Measurements from ENCODE around the gene PCDHB11.
"Not testable (repeated sequence)": the region's sequence is repeated elsewhere in the genome, so short reads cannot be mapped to it uniquely, and the experiment has no call there.

The PCDHB11 gene

DNA sequence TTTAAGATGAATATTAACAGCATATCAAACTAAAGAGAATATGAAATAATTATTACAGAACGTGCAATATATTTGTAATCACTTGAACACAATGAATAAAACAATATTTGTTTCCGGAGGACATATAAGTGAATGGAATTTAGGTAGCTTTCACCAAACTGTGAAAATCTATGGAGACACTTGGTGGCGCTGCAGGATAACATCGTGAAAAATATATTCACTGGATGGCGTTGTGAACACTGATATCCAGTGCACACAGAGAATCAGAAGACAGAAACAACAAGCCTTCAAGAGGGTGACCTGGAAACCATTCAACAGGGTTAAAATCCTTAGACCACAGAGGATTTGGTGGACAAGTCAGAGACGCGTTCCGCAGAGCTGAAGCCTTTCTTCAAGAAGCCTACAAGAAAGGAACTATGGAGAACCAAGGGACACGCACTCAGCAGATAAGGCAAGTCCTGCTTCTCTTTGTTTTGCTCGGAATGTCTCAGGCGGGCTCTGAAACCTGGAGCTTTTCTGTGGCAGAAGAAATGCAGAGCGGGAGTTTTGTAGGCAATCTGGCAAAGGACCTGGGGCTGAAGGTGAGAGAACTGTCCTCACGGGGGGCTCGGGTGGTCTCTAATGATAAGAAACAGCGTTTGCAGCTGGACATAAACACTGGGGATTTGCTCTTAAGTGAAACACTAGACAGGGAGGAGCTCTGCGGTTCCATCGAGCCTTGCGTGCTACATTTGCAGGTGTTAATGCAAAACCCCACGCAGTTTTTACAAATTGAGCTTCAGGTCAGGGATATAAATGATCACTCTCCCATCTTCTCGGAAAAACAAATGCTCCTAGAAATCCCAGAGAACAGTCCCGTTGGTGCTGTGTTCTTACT is at the start of gene PCDHB11:
Gene PCDHB11 (plus strand): TSS at position 269 of the 877 bp plus-strand sequence. CDS start 148 bp downstream, at position 417.
- in situ Hi-C loops (cut with MboI; ENCODE audit: low pct_unique_long_range_greater_than_20kb, low sequenced_read_pairs) = loop anchor here (25.0 kb wide), 1 partner anchor 363 kb away; no protein-coding TSS in a partner anchor
- DNase-seq = peak; percentile 52

DNA sequence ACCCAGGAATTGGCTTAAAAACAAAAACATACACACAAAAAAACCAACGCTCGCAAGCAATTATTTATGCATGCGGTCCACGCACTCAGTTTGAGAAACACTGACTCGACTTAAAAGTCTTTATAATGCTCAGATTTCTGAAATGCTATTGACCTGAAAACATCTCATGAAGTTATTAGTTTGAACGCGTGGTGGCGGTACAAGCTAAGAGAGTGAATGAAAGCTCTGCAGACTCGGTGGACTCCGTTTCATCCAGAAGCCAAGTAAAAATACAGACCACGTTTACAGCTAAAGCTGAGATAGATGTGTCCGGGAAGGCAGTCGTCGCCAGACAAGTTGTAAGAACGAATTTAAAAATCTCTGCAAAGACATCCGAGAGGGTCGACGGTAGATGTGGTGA is 49.6 kb upstream of the PCDHB11 start, which contains the start of gene PCDHB6:
Gene PCDHB6 (plus strand): TSS at position 246 of the 400 bp plus-strand sequence. CDS start 201 bp downstream, outside the sequence.
- in situ Hi-C loops (cut with MboI; ENCODE audit: low pct_unique_long_range_greater_than_20kb, low sequenced_read_pairs) = no loop called here
- DNase-seq = peak; percentile 22

DNA sequence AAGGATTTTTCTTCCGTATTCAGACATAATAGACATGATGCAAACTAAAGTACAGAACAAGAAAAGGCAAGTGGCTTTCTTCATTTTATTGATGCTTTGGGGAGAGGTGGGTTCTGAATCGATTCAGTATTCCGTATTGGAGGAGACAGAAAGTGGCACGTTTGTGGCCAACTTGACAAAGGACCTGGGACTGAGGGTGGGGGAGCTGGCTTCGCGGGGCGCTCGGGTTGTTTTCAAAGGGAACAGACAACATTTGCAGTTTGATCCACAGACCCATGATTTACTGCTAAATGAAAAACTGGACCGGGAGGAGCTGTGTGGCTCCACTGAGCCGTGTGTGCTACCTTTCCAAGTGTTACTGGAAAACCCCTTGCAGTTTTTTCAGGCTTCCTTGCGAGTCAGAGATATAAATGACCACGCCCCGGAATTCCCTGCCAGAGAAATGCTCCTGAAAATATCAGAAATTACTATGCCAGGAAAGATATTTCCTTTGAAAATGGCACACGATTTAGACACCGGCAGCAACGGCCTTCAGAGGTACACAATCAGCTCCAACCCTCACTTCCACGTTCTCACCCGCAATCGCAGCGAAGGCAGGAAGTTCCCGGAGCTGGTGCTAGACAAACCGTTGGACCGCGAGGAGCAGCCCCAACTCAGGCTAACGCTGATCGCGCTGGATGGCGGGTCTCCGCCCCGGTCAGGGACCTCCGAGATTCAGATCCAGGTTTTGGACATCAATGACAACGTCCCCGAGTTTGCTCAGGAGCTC is 49.0 kb upstream of the PCDHB11 start:
- no peak for DNase-seq
- in situ Hi-C loops (cut with MboI; ENCODE audit: low pct_unique_long_range_greater_than_20kb, low sequenced_read_pairs) = no loop called here

DNA sequence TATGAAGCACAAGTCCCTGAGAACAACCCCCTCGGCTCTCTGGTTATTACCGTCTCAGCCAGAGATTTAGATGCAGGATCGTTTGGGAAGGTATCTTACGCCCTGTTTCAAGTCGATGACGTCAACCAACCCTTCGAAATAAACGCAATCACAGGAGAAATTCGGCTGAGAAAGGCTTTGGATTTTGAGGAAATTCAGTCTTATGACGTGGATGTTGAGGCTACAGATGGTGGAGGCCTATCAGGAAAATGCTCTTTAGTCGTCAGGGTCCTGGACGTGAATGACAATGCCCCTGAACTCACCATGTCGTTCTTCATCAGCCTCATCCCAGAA is 48.5 kb upstream of the PCDHB11 start:
- in situ Hi-C loops (cut with MboI; ENCODE audit: low pct_unique_long_range_greater_than_20kb, low sequenced_read_pairs) = no loop called here
- no peak for DNase-seq

DNA sequence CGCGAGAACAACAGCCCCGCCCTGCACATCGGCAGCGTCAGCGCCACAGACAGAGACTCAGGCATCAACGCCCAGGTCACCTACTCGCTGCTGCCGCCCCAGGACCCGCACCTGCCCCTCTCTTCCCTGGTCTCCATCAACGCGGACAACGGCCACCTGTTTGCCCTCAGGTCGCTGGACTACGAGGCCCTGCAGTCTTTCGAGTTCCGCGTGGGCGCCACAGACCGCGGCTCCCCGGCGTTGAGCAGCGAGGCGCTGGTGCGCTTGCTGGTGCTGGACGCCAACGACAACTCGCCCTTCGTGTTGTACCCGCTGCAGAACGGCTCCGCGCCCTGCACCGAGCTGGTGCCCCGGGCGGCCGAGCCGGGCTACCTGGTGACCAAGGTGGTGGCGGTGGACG is 47.8 kb upstream of the PCDHB11 start:
- DNase-seq; in situ Hi-C loops (cut with MboI; ENCODE audit: low pct_unique_long_range_greater_than_20kb, low sequenced_read_pairs): not testable (repeated sequence)

DNA sequence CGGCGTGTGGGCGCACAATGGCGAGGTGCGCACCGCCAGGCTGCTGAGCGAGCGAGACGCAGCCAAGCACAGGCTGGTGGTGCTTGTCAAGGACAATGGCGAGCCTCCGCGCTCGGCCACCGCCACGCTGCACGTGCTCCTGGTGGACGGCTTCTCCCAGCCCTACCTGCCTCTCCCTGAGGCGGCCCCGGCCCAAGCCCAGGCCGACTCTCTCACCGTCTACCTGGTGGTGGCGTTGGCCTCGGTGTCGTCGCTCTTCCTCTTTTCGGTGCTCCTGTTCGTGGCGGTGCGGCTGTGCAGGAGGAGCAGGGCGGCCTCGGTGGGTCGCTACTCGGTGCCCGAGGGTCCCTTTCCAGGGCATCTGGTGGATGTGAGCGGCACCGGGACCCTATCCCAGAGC is 47.3 kb upstream of the PCDHB11 start:
- in situ Hi-C loops (cut with MboI; ENCODE audit: low pct_unique_long_range_greater_than_20kb, low sequenced_read_pairs); DNase-seq: not testable (repeated sequence)

DNA sequence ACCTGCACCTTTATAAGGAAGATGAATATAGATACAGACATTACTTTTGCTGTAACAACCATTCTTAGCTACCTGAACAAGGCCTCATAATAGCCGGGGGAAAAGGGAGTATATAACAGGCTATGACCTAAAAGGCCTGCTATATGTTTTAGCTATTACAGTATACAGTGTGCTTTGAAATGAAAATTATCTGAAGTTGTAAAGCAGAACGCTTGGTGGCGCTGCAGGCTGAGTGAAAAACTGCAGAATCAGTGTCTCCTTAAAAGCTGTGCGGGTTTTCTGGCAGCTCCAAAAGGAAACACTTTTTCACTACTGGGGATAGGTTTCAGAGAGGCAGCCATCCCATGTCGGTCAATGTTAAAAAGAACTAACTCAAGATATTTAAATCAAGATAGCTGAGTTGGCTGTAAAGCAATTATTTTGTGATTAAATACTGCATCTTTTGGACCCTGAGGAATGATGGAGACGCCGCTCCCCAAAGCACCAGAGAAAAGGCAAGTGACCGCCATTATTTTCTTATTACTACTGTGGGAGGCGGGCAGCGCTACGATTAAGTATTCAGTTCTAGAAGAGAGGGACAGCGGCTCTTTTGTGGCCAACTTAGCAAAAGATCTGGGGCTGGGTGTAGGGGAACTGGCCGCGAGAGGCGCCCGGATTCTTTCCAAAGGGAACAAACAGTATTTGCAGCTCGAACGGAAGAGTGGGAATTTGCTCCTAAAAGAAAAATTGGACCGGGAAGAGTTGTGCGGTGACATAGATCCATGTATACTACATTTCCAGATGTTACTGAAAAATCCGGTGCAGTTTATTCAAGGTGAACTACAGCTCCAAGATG is 43.7 kb upstream of the PCDHB11 start:
- in situ Hi-C loops (cut with MboI; ENCODE audit: low pct_unique_long_range_greater_than_20kb, low sequenced_read_pairs) = no loop called here
- DNase-seq = no peak

DNA sequence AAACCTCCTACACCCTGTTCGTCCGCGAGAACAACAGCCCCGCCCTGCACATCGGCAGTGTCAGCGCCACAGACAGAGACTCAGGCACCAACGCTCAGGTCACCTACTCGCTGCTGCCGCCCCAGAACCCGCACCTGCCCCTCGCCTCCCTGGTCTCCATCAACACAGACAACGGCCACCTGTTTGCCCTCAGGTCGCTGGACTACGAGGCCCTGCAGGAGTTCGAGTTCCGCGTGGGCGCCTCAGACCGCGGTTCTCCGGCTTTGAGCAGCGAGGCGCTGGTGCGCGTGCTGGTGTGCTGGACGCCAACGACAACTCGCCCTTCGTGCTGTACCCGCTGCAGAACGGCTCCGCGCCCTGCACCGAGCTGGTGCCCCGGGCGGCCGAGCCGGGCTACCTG is 42.1 kb upstream of the PCDHB11 start:
- in situ Hi-C loops (cut with MboI; ENCODE audit: low pct_unique_long_range_greater_than_20kb, low sequenced_read_pairs); DNase-seq: not testable (repeated sequence)

DNA sequence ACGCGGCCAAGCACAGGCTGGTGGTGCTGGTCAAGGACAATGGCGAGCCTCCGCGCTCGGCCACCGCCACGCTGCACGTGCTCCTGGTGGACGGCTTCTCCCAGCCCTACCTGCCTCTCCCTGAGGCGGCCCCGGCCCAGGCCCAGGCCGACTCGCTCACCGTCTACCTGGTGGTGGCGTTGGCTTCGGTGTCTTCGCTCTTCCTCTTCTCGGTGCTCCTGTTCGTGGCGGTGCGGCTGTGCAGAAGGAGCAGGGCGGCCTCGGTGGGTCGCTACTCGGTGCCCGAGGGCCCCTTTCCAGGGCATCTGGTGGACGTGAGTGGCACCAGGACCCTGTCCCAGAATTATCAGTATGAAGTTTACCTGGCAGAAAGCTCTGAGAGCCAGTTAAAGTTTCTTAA is 41.5 kb upstream of the PCDHB11 start:
- in situ Hi-C loops (cut with MboI; ENCODE audit: low pct_unique_long_range_greater_than_20kb, low sequenced_read_pairs); DNase-seq: not testable (repeated sequence)

DNA sequence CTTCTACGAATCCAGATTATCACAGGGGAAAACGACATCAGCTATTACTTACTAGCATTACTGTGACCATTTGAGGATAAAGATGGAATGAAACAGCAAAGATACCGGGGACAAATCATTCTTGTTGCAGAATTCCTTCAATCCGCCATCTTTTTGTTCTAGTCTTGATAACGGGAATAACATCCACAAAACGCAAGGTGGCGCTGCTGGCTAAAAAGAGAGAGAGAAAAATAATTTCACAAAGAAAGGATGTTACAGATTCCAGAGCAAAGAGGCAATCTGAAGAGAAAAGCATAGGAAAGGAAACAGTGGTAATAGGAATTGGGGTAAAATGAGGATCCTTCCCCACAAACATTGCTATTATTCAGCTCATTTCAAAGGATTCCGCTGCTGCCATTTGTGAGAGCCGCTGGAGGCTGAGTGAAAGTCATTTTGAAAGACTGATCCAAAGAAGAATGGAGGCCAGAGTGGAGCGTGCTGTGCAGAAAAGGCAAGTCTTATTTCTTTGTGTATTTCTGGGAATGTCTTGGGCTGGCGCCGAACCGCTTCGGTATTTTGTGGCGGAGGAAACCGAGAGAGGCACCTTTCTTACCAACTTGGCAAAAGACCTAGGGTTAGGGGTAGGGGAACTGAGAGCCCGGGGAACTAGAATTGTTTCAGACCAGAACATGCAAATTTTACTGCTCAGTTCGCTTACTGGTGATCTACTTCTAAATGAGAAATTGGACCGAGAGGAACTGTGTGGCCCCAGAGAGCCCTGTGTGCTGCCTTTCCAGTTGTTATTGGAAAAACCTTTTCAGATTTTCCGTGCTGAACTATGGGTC is 26.8 kb upstream of the PCDHB11 start, which contains the start of gene PCDHB7:
Gene PCDHB7 (plus strand): TSS at position 264 of the 824 bp plus-strand sequence. CDS start 192 bp downstream, at position 456.
- peak; percentile 26 for DNase-seq
- in situ Hi-C loops (cut with MboI; ENCODE audit: low pct_unique_long_range_greater_than_20kb, low sequenced_read_pairs) = no loop called here

DNA sequence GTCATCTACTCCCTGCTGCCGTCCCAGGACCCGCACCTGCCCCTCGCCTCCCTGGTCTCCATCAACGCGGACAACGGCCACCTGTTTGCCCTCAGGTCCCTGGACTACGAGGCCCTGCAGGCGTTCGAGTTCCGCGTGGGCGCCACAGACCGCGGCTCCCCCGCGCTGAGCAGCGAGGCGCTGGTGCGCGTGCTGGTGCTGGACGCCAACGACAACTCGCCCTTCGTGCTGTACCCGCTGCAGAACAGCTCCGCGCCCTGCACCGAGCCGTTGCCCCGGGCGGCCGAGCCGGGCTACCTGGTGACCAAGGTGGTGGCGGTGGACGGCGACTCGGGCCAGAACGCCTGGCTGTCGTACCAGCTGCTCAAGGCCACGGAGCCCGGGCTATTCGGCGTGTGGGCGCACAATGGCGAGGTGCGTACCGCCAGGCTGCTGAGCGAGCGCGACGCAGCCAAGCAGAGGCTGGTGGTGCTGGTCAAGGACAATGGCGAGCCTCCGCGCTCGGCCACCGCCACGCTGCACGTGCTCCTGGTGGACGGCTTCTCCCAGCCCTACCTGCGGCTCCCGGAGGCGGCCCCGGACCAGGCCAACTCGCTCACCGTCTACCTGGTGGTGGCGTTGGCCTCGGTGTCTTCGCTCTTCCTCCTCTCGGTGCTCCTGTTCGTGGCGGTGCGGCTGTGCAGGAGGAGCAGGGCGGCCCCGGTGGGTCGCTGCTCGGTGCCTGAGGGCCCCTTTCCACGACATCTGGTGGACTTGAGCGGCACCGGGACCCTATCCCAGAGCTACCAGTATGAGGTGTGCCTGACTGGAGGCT is 24.9 kb upstream of the PCDHB11 start:
- in situ Hi-C loops (cut with MboI; ENCODE audit: low pct_unique_long_range_greater_than_20kb, low sequenced_read_pairs); DNase-seq: not testable (repeated sequence)

DNA sequence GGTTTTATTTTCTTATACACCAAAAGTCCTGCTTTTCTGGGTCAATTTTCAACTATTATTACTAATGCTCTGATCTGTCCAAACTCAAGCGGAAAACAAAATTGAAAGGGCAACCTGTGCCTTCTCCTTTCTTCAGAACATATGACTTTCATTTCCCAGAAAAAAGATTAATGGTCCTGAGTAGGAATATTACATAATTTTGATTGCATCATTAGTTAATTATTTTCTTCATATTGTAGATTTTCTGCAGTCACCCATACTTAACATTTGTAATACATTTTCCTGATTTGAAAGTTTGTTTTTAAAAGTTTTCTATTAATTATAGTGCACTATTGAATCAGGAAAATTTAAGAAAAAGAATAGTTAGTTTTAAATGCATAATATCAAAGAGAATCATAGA is 23.5 kb upstream of the PCDHB11 start:
- in situ Hi-C loops (cut with MboI; ENCODE audit: low pct_unique_long_range_greater_than_20kb, low sequenced_read_pairs) = no loop called here
- DNase-seq = no peak

DNA sequence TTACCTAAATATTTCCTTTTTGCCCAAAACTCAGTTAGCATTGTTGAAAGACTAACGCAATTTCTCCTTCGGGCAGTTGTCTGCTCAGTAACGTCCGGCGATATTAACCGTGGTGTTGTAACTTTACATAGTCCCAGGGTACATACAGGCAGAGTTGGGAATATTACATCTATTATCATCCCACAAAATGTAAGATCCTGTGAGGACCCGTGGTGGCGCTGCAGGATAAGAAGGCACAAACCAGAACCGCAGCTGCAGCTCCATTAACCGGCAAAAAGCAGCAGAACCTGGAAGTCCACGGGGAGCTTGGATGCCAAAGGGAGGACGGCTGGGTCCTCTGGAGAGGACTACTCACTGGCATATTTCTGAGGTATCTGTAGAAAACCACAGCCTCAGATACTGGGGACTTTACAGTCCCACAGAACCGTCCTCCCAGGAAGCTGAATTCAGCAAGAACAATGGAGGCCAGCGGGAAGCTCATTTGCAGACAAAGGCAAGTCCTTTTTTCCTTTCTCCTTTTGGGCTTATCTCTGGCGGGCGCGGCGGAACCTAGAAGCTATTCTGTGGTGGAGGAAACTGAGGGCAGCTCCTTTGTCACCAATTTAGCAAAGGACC is 21.7 kb upstream of the PCDHB11 start, which contains the start of gene PCDHB8:
Gene PCDHB8 (plus strand): TSS at position 214 of the 615 bp plus-strand sequence. CDS start 245 bp downstream, at position 459.
- DNase-seq = peak; percentile 74
- in situ Hi-C loops (cut with MboI; ENCODE audit: low pct_unique_long_range_greater_than_20kb, low sequenced_read_pairs) = not testable (repeated sequence)

DNA sequence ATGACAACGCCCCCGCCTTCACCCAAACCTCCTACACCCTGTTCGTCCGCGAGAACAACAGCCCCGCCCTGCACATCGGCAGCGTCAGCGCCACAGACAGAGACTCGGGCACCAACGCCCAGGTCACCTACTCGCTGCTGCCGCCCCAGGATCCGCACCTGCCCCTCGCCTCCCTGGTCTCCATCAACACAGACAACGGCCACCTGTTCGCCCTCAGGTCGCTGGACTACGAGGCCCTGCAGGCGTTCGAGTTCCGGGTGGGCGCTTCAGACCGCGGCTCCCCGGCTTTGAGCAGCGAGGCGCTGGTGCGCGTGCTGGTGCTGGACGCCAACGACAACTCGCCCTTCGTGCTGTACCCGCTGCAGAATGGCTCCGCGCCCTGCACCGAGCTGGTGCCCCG is 20.1 kb upstream of the PCDHB11 start:
- in situ Hi-C loops (cut with MboI; ENCODE audit: low pct_unique_long_range_greater_than_20kb, low sequenced_read_pairs); DNase-seq: not testable (repeated sequence)

DNA sequence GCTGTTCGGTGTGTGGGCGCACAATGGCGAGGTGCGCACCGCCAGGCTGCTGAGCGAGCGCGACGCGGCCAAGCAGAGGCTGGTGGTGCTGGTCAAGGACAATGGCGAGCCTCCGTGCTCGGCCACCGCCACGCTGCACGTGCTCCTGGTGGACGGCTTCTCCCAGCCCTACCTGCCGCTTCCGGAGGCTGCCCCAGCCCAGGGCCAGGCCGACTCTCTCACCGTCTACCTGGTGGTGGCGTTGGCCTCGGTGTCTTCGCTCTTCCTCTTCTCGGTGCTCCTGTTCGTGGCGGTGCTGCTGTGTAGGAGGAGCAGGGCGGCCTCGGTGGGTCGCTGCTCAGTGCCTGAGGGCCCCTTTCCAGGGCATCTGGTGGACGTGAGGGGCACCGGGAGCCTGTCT is 19.6 kb upstream of the PCDHB11 start:
- DNase-seq; in situ Hi-C loops (cut with MboI; ENCODE audit: low pct_unique_long_range_greater_than_20kb, low sequenced_read_pairs): not testable (repeated sequence)

DNA sequence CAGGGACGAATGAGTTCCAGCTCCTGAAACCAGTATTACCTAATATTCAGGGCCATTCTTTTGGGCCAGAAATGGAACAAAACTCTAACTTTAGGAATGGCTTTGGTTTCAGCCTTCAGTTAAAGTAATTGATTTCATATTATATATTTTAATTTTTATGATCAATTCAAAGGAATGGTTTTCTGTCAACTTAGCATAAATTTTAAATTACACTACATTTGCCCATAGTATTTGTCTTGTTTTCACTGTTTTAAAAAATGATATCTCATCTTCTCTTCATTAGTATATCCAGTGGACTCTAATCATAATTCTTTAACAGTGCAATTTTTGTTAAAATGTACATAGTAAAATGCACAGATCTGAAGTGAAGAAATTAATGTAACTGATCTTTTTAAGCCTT is 19.1 kb upstream of the PCDHB11 start:
- DNase-seq = no peak
- in situ Hi-C loops (cut with MboI; ENCODE audit: low pct_unique_long_range_greater_than_20kb, low sequenced_read_pairs) = no loop called here

DNA sequence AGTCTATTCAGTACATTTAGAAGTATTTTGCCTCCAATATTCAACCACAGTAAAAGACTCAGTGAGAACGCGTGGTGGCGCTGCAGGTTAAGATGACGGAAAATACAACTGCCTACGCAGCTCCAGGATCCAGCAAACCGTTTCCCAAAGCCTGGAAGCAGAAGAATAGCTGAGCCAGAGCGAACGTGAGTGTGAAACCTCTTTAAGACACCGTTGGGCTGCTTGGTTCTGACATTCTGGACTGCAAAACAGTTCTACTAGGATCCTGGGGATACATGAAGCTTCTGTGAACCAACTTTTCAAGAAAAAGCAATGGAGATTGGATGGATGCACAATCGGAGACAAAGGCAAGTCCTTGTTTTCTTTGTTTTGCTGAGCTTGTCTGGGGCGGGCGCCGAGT is 17.2 kb upstream of the PCDHB11 start, which contains the start of gene PCDHB16:
Gene PCDHB16 (plus strand): TSS at position 140 of the 400 bp plus-strand sequence. CDS start 173 bp downstream, at position 313.
- in situ Hi-C loops (cut with MboI; ENCODE audit: low pct_unique_long_range_greater_than_20kb, low sequenced_read_pairs) = no loop called here
- no peak for DNase-seq
